Smooth muscle cell (in vitro differentiated cells): Measurements from ENCODE around the gene PDE4A. TPM values are rescaled to one million over a fixed set of nuclear protein-coding genes. Genes with fewer than 3 reads are reported as not detected.

Source experiments
- DNase-seq: peaks from one replicate; lab custom pipeline; 2025; ENCODE audit not compliant: unreplicated experiment; lab: John Stamatoyannopoulos, UW
- H2AFZ ChIP-seq: fragments of 200-600 bp; sonication (generic); 2 replicates; pipeline ENCODE4 v1.6.0; 2016; ENCODE audit warnings: antibody characterized with exemption, low read depth, mild to moderate bottlenecking
- H3F3A ChIP-seq: fragments of 200-600 bp; sonication (generic); 2 replicates; pipeline ENCODE4 v1.6.0; 2017; ENCODE audit warnings: antibody characterized with exemption, low read depth
- H3K27ac ChIP-seq: fragments of 200-600 bp; sonication (generic); 2 replicates; pipeline ENCODE4 v1.5.1; 2016; ENCODE audit warnings: low read depth, mild to moderate bottlenecking
- H3K27me3 ChIP-seq: fragments of 200-600 bp; sonication (generic); 2 replicates; pipeline ENCODE4 v1.6.1; 2016; ENCODE audit warnings: low read depth, mild to moderate bottlenecking
- H3K36me3 ChIP-seq: fragments of 200-600 bp; sonication (generic); 2 replicates; pipeline ENCODE4 v1.5.1; 2016; ENCODE audit warnings: low read depth
- H3K4me1 ChIP-seq: fragments of 200-600 bp; sonication (generic); 2 replicates; pipeline ENCODE4 v1.5.1; 2016; ENCODE audit warnings: low read depth
- H3K4me2 ChIP-seq: fragments of 200-600 bp; sonication (generic); 2 replicates; pipeline ENCODE4 v1.6.0; 2016; ENCODE audit warnings: mild to moderate bottlenecking
- H3K4me3 ChIP-seq: fragments of 200-600 bp; sonication (generic); 2 replicates; pipeline ENCODE4 v1.5.1; 2016; ENCODE audit warnings: mild to moderate bottlenecking
- H3K79me2 ChIP-seq: fragments of 200-600 bp; sonication (generic); 2 replicates; pipeline ENCODE4 v1.6.0; 2016; ENCODE audit warnings: low read depth, mild to moderate bottlenecking
- H3K9ac ChIP-seq: fragments of 200-600 bp; sonication (generic); 2 replicates; pipeline ENCODE4 v1.6.0; 2016; ENCODE audit warnings: low read depth
- H3K9me3 ChIP-seq: fragments of 200-600 bp; sonication (generic); replicated peaks from 2 replicates; pipeline ENCODE4 v1.5.1; 2016; ENCODE audit warnings: low read depth
- H4K20me1 ChIP-seq: fragments of 200-600 bp; sonication (generic); 2 replicates; pipeline ENCODE4 v1.6.0; 2016; ENCODE audit warnings: low read depth
- WGBS: methylation state at CpG from one replicate; pipeline ENCODE4 v1.1.7; 2016; ENCODE audit warnings: low lambda C conversion rate; 5-methylcytosine and 5-hydroxymethylcytosine counted together
- polyA plus RNA-seq: library from polyadenylated mRNA; unstranded; fragments of >200 nt; fragmentation: Nextera tagmentation; extraction: Ambion mirVana; gene quantifications from 2 replicates; pipeline ENCODE4 v1.2.1, GENCODE V29; 2016
- total RNA-seq: library from RNA; depleted of rRNA; stranded (reverse); fragments of >200 nt; gene quantifications from 2 replicates; pipeline ENCODE4 v1.2.3, GENCODE V29; 2014
- TF ChIP-seq, protein P1 (sequence below): fragments of 200-600 bp; sonication (generic); IDR thresholded peaks from 2 replicates; pipeline ENCODE4 v1.5.1; 2017; ENCODE audit warnings: borderline replicate concordance, mild to moderate bottlenecking, antibody characterized with exemption; ENCODE audit not compliant: insufficient read depth, poor library complexity, severe bottlenecking

Gene PDE4A
- total and polyA plus RNA-seq, 2 experiments from 2014 or later: 2.7 to 16.4 TPM

DNA sequence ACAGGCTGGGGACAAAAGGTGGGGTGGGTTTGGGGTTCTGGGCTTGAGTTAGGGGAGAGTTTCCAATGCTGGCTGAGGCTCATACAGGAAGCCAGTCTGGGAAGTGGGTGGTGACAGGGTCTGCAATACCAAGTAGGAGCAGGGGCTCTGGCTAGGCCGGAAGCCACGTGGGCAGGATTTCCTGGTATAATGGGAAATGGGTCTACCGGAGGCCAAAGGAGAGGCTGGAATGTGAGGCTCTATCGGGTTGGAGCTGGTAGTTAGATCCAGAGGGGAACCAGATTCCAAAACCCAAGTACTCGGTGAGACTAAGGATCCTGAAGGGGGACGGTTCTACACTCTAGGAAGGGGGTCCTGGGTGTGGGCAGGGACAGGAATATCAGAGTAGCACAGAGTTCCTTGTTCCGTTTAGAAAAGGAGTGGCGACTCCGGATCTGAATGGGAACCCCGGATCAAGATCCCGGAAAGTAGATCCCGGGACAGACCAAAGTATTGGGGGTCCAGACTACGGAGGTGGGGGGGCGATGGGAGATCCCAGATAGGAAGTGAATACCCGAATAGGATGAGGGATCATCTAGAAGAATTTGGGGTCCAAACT, 17.8 kb upstream of the PDE4A start:
- WGBS: 4% methylated on average over 15 of the region's 15 CpGs
- Histone ChIP-seq H3K27ac (peak overlapping the region; percentile 64), H3K27me3 (no peaks in the 10 kb centered on the region), H3K79me2 (peaks cover 58% of the 10 kb centered on the region), H3K36me3 (no peaks in the 10 kb centered on the region), H3K4me3 (peak overlapping the region; percentile 72), H2AFZ (peak overlapping the region; percentile 26), H3K9ac (peak overlapping the region; percentile 88), H3K9me3 (no peaks in the 10 kb centered on the region), H4K20me1 (peaks cover 50% of the 10 kb centered on the region), H3K4me2 (peak overlapping the region; percentile 99), H3F3A (no peaks in the 10 kb centered on the region), H3K4me1 (peaks cover 12% of the 10 kb centered on the region)
- TF ChIP-seq, protein P1, sequence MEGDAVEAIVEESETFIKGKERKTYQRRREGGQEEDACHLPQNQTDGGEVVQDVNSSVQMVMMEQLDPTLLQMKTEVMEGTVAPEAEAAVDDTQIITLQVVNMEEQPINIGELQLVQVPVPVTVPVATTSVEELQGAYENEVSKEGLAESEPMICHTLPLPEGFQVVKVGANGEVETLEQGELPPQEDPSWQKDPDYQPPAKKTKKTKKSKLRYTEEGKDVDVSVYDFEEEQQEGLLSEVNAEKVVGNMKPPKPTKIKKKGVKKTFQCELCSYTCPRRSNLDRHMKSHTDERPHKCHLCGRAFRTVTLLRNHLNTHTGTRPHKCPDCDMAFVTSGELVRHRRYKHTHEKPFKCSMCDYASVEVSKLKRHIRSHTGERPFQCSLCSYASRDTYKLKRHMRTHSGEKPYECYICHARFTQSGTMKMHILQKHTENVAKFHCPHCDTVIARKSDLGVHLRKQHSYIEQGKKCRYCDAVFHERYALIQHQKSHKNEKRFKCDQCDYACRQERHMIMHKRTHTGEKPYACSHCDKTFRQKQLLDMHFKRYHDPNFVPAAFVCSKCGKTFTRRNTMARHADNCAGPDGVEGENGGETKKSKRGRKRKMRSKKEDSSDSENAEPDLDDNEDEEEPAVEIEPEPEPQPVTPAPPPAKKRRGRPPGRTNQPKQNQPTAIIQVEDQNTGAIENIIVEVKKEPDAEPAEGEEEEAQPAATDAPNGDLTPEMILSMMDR: no peak
- no peak for DNase-seq

GRCh38 chr19:10403137-10404021, 17.0 kb upstream of the PDE4A start, which contains the start of gene CDC37:
Gene CDC37 (minus strand): TSS chr19:10403542. CDS start chr19:10403479, 63 bp downstream.
- no peaks in the 10 kb centered on the region for H3F3A ChIP-seq
- no peaks in the 10 kb centered on the region for H3K36me3 ChIP-seq
- H3K79me2 ChIP-seq: peaks cover 49% of the 10 kb centered on the region
- DNase-seq: peak; percentile 86
- H3K9me3 ChIP-seq: no peaks in the 10 kb centered on the region
- peak within 1 kb of the TSS; percentile 99 for H3K4me2 ChIP-seq
- peak within 1 kb of the TSS; percentile 92 for H2AFZ ChIP-seq
- peaks cover 41% of the 10 kb centered on the region for H4K20me1 ChIP-seq
- TF ChIP-seq, protein P1: no peak
- H3K9ac ChIP-seq: peak within 1 kb of the TSS; percentile 95
- H3K4me3 ChIP-seq: peak within 1 kb of the TSS; percentile 72
- H3K4me1 ChIP-seq: peaks cover 12% of the 10 kb centered on the region
- under 1% methylated on average over 68 of the region's 69 CpGs for WGBS
- H3K27me3 ChIP-seq: no peaks in the 10 kb centered on the region
- H3K27ac ChIP-seq: peak within 1 kb of the TSS; percentile 91

DNA sequence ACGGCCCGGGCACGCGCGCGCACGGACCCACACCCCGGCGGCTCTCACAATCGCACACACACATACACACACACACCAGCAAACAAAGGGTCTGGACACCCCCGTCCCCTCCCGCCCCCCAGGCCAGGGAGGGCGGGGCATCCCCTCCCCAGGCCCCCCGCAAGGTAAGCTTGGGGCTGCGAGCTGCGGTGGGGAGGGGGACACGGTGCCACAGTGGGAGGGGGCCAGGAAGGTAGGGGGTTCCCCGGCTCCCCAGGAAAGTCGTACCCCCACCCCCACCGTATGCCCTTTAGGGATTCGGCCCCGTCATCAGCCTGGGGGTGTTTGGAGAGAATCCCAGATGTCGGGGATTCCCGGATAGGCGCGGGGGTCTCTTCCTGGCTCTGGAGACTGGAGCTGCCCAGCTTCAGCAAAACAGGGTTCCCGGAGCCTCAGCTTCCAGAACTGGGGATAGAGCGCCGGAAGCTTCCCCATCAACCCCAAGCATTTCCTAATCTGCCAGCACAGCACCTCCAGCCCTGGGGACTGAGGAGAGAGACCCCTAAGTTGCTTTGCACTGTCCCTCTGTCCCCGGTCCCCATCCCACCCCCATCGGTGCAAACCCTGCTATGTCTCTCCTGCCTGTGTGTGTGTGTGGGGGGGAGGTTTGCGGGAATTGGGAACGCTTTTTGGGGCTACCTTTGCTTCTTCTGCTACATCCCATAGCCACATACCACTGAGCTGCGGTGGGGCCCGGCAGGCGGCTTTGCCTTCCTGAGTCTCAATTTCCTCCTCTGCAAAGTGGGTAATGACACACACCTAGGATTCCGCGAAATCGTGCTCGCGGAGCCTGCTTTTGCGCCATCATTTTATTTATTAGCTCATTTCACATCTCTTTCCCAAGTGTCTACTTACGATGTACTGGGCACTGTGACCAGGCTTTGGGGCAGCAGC, 15.2 kb upstream of the PDE4A start:
- Histone ChIP-seq H3K79me2 (peaks cover 32% of the 10 kb centered on the region), H3K4me2 (peak overlapping the region; percentile 99), H3K9me3 (no peaks in the 10 kb centered on the region), H3K27ac (no peak overlapping the region), H4K20me1 (peaks cover 24% of the 10 kb centered on the region), H3K9ac (peak overlapping the region; percentile 95), H3K4me3 (peak overlapping the region; percentile 72), H3K36me3 (no peaks in the 10 kb centered on the region), H2AFZ (peak overlapping the region; percentile 92), H3K4me1 (peaks cover 12% of the 10 kb centered on the region), H3K27me3 (no peaks in the 10 kb centered on the region), H3F3A (no peaks in the 10 kb centered on the region)
- 47% methylated on average over 26 of the region's 43 CpGs for WGBS
- no peak for DNase-seq
- TF ChIP-seq, protein P1: no peak
